Endothelial cell (in vitro differentiated cells): ENCODE results near the gene OCIAD1. TPM values are rescaled to one million over a fixed set of nuclear protein-coding genes. Genes with fewer than 3 reads are reported as not detected.

Experiments
- DNase-seq: peaks from one replicate; pipeline ENCODE4 v3.0.0; 2021; ENCODE audit warnings: low spot score
- H3K27ac Mint-ChIP-seq: one replicate; pipeline ENCODE4 v1.8.0; 2021; ENCODE audit warnings: mixed read lengths, inconsistent platforms; ENCODE audit not compliant: unreplicated experiment
- H3K27me3 Mint-ChIP-seq: one replicate; pipeline ENCODE4 v1.8.0; 2021; ENCODE audit warnings: mild to moderate bottlenecking, moderate library complexity, mixed read lengths, inconsistent platforms; ENCODE audit not compliant: unreplicated experiment
- H3K36me3 Mint-ChIP-seq: one replicate; pipeline ENCODE4 v1.8.0; 2021; ENCODE audit warnings: mild to moderate bottlenecking, low read depth, mixed read lengths, inconsistent platforms; ENCODE audit not compliant: unreplicated experiment
- H3K4me1 Mint-ChIP-seq: one replicate; pipeline ENCODE4 v1.8.0; 2021; ENCODE audit warnings: mild to moderate bottlenecking, mixed read lengths, inconsistent platforms; ENCODE audit not compliant: unreplicated experiment
- H3K4me3 Mint-ChIP-seq: one replicate; pipeline ENCODE4 v1.8.0; 2021; ENCODE audit warnings: mild to moderate bottlenecking, mixed read lengths, inconsistent platforms; ENCODE audit not compliant: unreplicated experiment
- H3K9me3 Mint-ChIP-seq: one replicate; pipeline ENCODE4 v1.8.0; 2021; ENCODE audit warnings: mixed read lengths, inconsistent platforms; ENCODE audit not compliant: unreplicated experiment
- total RNA-seq: library from RNA; stranded (reverse); fragmentation: NEBNext Ultra II Directional; extraction: Animal tissue kit (Norgen Biotek cat#: 25700); gene quantifications from one replicate; pipeline ENCODE4 v1.2.1, GENCODE V29; 2021; ENCODE audit not compliant: unreplicated experiment
- TF ChIP-seq, protein P1 (sequence below): fragments of 200-600 bp; sonication (generic); IDR thresholded peaks from one replicate; pipeline ENCODE4 v1.5.0; 2021; ENCODE audit warnings: antibody characterized with exemption; ENCODE audit not compliant: unreplicated experiment

Gene OCIAD1
- total RNA-seq, 1 donor from 2014 or later, result 121 TPM

DNA sequence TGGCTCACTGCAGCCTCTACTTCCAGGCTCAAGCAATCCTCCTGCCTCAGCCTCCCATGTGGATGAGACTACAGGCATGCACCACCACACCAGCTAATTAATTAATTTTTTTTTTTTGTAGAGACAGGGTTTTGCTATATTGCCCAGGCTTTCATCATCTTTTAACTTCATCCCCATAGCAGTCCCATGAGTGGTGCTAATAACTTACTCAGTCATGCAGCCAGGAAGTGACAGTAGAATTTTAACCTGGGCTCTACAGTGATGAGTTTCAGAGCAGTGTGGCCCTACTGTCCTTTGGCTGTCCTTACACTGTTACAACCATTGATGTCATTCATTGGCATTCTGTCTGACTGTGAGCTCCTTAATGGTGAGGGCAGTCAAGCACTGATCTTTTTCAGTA, 79.6 kb downstream of the OCIAD1 start:
- DNase-seq, result no peak
- Mint-ChIP-seq H3K4me3 (no peak overlapping the region), H3K36me3 (peaks cover 4% of the 10 kb centered on the region), H3K4me1 (peaks cover 7% of the 10 kb centered on the region), H3K27me3 (peaks cover 16% of the 10 kb centered on the region), H3K27ac (no peak overlapping the region), H3K9me3 (peaks cover 4% of the 10 kb centered on the region)
- TF ChIP-seq, protein P1, sequence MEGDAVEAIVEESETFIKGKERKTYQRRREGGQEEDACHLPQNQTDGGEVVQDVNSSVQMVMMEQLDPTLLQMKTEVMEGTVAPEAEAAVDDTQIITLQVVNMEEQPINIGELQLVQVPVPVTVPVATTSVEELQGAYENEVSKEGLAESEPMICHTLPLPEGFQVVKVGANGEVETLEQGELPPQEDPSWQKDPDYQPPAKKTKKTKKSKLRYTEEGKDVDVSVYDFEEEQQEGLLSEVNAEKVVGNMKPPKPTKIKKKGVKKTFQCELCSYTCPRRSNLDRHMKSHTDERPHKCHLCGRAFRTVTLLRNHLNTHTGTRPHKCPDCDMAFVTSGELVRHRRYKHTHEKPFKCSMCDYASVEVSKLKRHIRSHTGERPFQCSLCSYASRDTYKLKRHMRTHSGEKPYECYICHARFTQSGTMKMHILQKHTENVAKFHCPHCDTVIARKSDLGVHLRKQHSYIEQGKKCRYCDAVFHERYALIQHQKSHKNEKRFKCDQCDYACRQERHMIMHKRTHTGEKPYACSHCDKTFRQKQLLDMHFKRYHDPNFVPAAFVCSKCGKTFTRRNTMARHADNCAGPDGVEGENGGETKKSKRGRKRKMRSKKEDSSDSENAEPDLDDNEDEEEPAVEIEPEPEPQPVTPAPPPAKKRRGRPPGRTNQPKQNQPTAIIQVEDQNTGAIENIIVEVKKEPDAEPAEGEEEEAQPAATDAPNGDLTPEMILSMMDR, result no peak

Other genes starting within 250 kb of the OCIAD1 start
- gene FRYL, start 50.8 kb upstream of the OCIAD1 start, total RNA-seq, result 93.3 TPM
- 50.0 TPM for gene OCIAD2, start 75.7 kb downstream of the OCIAD1 start, total RNA-seq
- gene CWH43, start 155.2 kb downstream of the OCIAD1 start, total RNA-seq, result not detected